GM12878 (cell line): ENCODE data around the gene CHAF1A. TPM values are rescaled to one million over a fixed set of nuclear protein-coding genes. Genes with fewer than 3 reads are reported as not detected.

Experiments
- ATAC-seq: fragments of 200-7000 bp; cut with Tn5 transposase; 3 replicates; pipeline ENCODE4 v1.9.1; 2020; ENCODE audit warnings: mild to moderate bottlenecking, moderate library complexity
- BruUV-seq: library from RNA; stranded (reverse); fragments of 400-500 nt; replicated peaks from 2 replicates; lab custom pipeline; 2021; lab: Mats Ljungman, UMichigan
- CTCF ChIA-PET: fragments of 300-600 bp; sonication (Branson Sonifier 250); formaldehyde crosslinking; extraction: SDS; loops from one replicate; lab custom pipeline; 2021; ENCODE audit warnings: inconsistent platforms; lab: Yijun Ruan, JAX
- POLR2A ChIA-PET: fragments of 350-600 bp; formaldehyde crosslinking; extraction: SDS; loops from one replicate; lab custom pipeline; 2021; ENCODE audit warnings: inconsistent platforms; lab: Charles Lee
- RAD21 ChIA-PET: fragments of 300-600 bp; sonication (Branson Sonifier 250); formaldehyde crosslinking; loops from one replicate; lab custom pipeline; 2023; ENCODE audit warnings: antibody characterized with exemption; ENCODE audit not compliant: unreplicated experiment; lab: Charles Lee
- SMC1A ChIA-PET: fragments of 300-600 bp; sonication (Branson Sonifier 250); formaldehyde crosslinking; loops from one replicate; lab custom pipeline; 2023; ENCODE audit not compliant: unreplicated experiment, uncharacterized antibody; lab: Charles Lee
- DNase-seq: peaks from one replicate; pipeline ENCODE4 v3.0.0-alpha.2; 2011; ENCODE audit warnings: low read depth, low spot score
- FAIRE-seq: peaks from 3 replicates; lab custom pipeline; 2011; peaks lifted over from hg19 to GRCh38; lab: Jason Lieb, UNC
- H2AFZ ChIP-seq: 2 replicates; pipeline ENCODE4 v1.6.0; 2011; ENCODE audit warnings: low read depth, low read length, control low read depth; ENCODE audit not compliant: control insufficient read depth
- H3K27ac ChIP-seq: 2 replicates; pipeline ENCODE4 v1.5.1; 2011; ENCODE audit warnings: control low read depth; ENCODE audit not compliant: control insufficient read depth, insufficient read depth
- H3K27me3 ChIP-seq, 2 experiments: replicated peaks in 1 of 2; 2 replicates each; pipeline versions ENCODE4 v1.6.0 to v1.6.1; 2011; ENCODE audit warnings: low read length in 1 of 2; ENCODE audit not compliant: control insufficient read depth in 2 of 2, insufficient read depth in 2 of 2
- H3K36me3 ChIP-seq, 2 experiments: 2 replicates each; pipeline ENCODE4 v1.5.1; 2011; ENCODE audit warnings: low read length in 1 of 2; ENCODE audit not compliant: control insufficient read depth in 2 of 2, insufficient read depth in 2 of 2
- H3K4me1 ChIP-seq: 2 replicates; pipeline ENCODE4 v1.6.1; 2011; ENCODE audit warnings: mild to moderate bottlenecking, low read length, moderate library complexity, mixed read lengths; ENCODE audit not compliant: control insufficient read depth, insufficient read depth
- H3K4me2 ChIP-seq: 2 replicates; pipeline ENCODE4 v1.6.0; 2011; ENCODE audit warnings: control low read depth; ENCODE audit not compliant: control insufficient read depth, insufficient read depth
- H3K4me3 ChIP-seq: fragments of 200-600 bp; sonication (generic); 2 replicates; pipeline ENCODE4 v1.5.1; 2016
- H3K79me2 ChIP-seq: 2 replicates; pipeline ENCODE4 v1.6.0; 2011; ENCODE audit warnings: low read length; ENCODE audit not compliant: control insufficient read depth, insufficient read depth
- H3K9ac ChIP-seq: 2 replicates; pipeline ENCODE4 v1.8.0; 2011; ENCODE audit warnings: low read length, control low read depth, mixed read lengths; ENCODE audit not compliant: control insufficient read depth, insufficient read depth
- H3K9me3 ChIP-seq: replicated peaks from 3 replicates; pipeline ENCODE4 v1.5.1; 2011; ENCODE audit warnings: mild to moderate bottlenecking, low read length; ENCODE audit not compliant: control insufficient read depth, insufficient read depth
- H4K20me1 ChIP-seq: 2 replicates; pipeline ENCODE4 v1.6.0; 2011; ENCODE audit not compliant: control insufficient read depth, insufficient read depth
- ETV6 ChIP-seq, 2 experiments: fragments of 450-650 bp in 1 of 2; IDR thresholded peaks in 1 of 2; conservative IDR thresholded peaks in 1 of 2; 2 replicates each; pipeline ENCODE4 v1.6.1; 2014; ENCODE audit warnings: antibody characterized with exemption in 1 of 2, borderline replicate concordance in 1 of 2, low read depth in 1 of 2, mild to moderate bottlenecking in 1 of 2, moderate library complexity in 1 of 2
- FOS ChIP-seq: IDR thresholded peaks from 3 replicates; pipeline ENCODE4 v1.6.1; 2011; ENCODE audit warnings: borderline replicate concordance; ENCODE audit not compliant: insufficient read length; ENCODE audit errors: extremely low read depth
- KDM1A ChIP-seq: fragments of 200-600 bp; sonication (generic); IDR thresholded peaks from 2 replicates; pipeline ENCODE4 v1.6.1; 2016; ENCODE audit warnings: borderline replicate concordance
- MYB ChIP-seq: fragments of 150-350 bp; IDR thresholded peaks from 2 replicates; pipeline ENCODE4 v1.6.1; 2014; ENCODE audit warnings: mild to moderate bottlenecking, low read depth, low read length, borderline replicate concordance
- RAD51 ChIP-seq: fragments of 450-650 bp; IDR thresholded peaks from 2 replicates; pipeline ENCODE4 v1.6.1; 2016; ENCODE audit warnings: moderate library complexity, mild to moderate bottlenecking, inconsistent platforms
- RUNX3 ChIP-seq: IDR thresholded peaks from 2 replicates; pipeline ENCODE4 v1.6.1; 2012; ENCODE audit warnings: low read length, inconsistent platforms
- SIX5 ChIP-seq: IDR thresholded peaks from 2 replicates; pipeline ENCODE4 v1.6.1; 2011; ENCODE audit warnings: mild to moderate bottlenecking, low read depth, low read length, moderate library complexity; ENCODE audit not compliant: severe bottlenecking
- SMARCA5 ChIP-seq: fragments of 450-650 bp; IDR thresholded peaks from 2 replicates; pipeline ENCODE4 v1.6.1; 2017; ENCODE audit warnings: mild to moderate bottlenecking
- SUPT20H ChIP-seq: IDR thresholded peaks from 2 replicates; pipeline ENCODE4 v1.6.1; 2011; ENCODE audit warnings: low read depth, mild to moderate bottlenecking, low read length, moderate library complexity, borderline replicate concordance; ENCODE audit not compliant: control insufficient read depth
- TAF1 ChIP-seq: IDR thresholded peaks from 2 replicates; pipeline ENCODE4 v1.6.1; 2011; ENCODE audit warnings: mild to moderate bottlenecking, low read depth, low read length, borderline replicate concordance
- ZBTB4 ChIP-seq: fragments of 450-650 bp; formaldehyde crosslinking; IDR thresholded peaks from 2 replicates; pipeline ENCODE4 v1.4.0; 2022; ENCODE audit warnings: mild to moderate bottlenecking, moderate library complexity
- WGBS: methylation state at CpG from one replicate; pipeline ENCODE4 v1.1.6; 2016; ENCODE audit warnings: low lambda C conversion rate; ENCODE audit not compliant: insufficient replicate concordance, insufficient coverage; ENCODE audit errors: missing lambda C conversion rate; 5-methylcytosine and 5-hydroxymethylcytosine counted together
- in situ Hi-C: fragments of 300-500 bp; cut with MboI; formaldehyde crosslinking; loops from 9 replicates; pipeline ENCODE4 v1.14.3; 2018; ENCODE audit warnings: mixed read lengths
- intact Hi-C: fragments of 100-400 bp; cut with micrococcal nuclease; formaldehyde crosslinking; loops from one replicate; pipeline ENCODE4 v1.14.2; 2022; ENCODE audit not compliant: unreplicated experiment
- polyA plus RNA-seq, 11 experiments: library from polyadenylated mRNA; depleted of rRNA in 4 of 11; unstranded in 6 of 11; stranded (reverse) in 5 of 11; fragments of >200 nt; fragmentation: Nextera tagmentation in 4 of 11; fragmentation: Illumina TruSeq in 1 of 11; extraction: Ambion mirVana in 4 of 11; extraction: Trizol in 1 of 11; gene quantifications; 1 replicate in 1 of 11; 2 replicates in 10 of 11; pipeline versions ENCODE4 v1.2.1 to v1.2.3, GENCODE V29; 2011 to 2016; ENCODE audit warnings: inconsistent platforms in 2 of 11, missing spikeins in 2 of 11, low read depth in 1 of 11
- total RNA-seq, 4 experiments: library from RNA; depleted of rRNA in 3 of 4; stranded (reverse); fragments of >200 nt in 3 of 4; fragmentation: Illumina TruSeq in 1 of 4; extraction: Trizol in 1 of 4; gene quantifications; 2 replicates each; pipeline versions ENCODE4 v1.2.1 to v1.2.3, GENCODE V29; 2013 to 2021

CHAF1A gene
- total and polyA plus RNA-seq, 10 of the 15 experiments (the other 5 are each of a cell fraction or from before 2014, with no cell fraction given) = 1.3 to 69.1 (median 34.2) TPM

DNA sequence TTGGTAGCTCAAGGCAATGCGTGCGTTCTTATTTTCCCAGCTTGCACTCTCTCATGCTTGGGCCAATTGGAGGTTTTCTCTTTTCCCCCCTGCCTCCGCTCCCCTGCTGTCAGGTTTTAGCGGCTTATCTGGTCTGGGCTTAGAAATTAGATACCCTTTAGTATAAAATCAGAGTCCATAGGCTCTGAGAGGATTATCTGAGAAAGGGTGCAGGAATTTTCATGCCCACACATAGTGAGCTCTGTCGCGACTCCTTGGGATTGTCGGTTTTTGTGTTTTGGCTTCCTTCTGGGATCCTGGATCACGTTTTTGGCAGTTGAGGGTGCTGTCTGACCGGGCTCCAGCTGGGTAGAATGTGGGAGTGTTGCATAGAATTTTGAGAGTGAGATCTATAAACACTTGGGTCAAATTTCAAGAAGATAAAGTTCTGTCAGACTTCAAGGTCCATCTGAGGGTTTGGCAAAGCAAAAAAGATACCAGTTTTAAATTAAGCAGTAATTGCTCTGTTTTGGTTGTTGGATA is 12.4 kb downstream of the CHAF1A start:
- DNase-seq (no peak), ATAC-seq (no peak), FAIRE-seq (no peak)
- CTCF ChIA-PET = interaction anchor here (0.7 to 2.4 kb wide), 4 partner anchors 38 to 729 kb away, joined by 3 to 6 read pairs (median 4); no protein-coding TSS in a partner anchor
- intact Hi-C loops (no loop called here), in situ Hi-C loops (no loop called here)
- POLR2A ChIA-PET = no interaction called here
- H3K79me2 ChIP-seq = peaks cover 6% of the 10 kb centered on the region
- no peaks in the 10 kb centered on the region for H3K4me1 ChIP-seq
- H3K36me3 ChIP-seq = peaks cover 11 to 14% of the 10 kb centered on the region in 2 experiments; a peak in 3 of 4 replicates
- no TSS peak for BruUV-seq
- no peaks in the 10 kb centered on the region for H3K9me3 ChIP-seq
- no peak overlapping the region for H3K4me2 ChIP-seq
- no peak overlapping the region for H2AFZ ChIP-seq
- H3K27me3 ChIP-seq = no peaks in the 10 kb centered on the region
- no peak overlapping the region for H3K27ac ChIP-seq
- no peaks in the 10 kb centered on the region; the same call in 1 of the 2 replicates for H4K20me1 ChIP-seq
- RAD21 ChIA-PET = no interaction called here
- WGBS = 86% methylated on average over 9 of the region's 9 CpGs
- no peak overlapping the region for H3K9ac ChIP-seq
- SMC1A ChIA-PET = interaction anchor here (0.9 to 2.0 kb wide), 2 partner anchors 10 to 39 kb away, joined by 3 to 10 read pairs; no protein-coding TSS in a partner anchor
- H3K4me3 ChIP-seq = no peak overlapping the region
- TF ChIP-seq SUPT20H (no peak), FOS (no peak), MYB (no peak), KDM1A (no peak)

- FAIRE-seq (no peak), ATAC-seq (no peak), DNase-seq (no peak)
- H4K20me1 ChIP-seq = no peaks in the 10 kb centered on the region; the same call in 1 of the 2 replicates
- H3K79me2 ChIP-seq = peaks cover 5% of the 10 kb centered on the region
- peaks cover 13 to 14% of the 10 kb centered on the region in 2 experiments; a peak in 3 of 4 replicates for H3K36me3 ChIP-seq
- CTCF ChIA-PET = interaction anchor here (1.2 to 2.4 kb wide), 4 partner anchors 11 to 149 kb away, joined by 3 to 6 read pairs (median 4); no protein-coding TSS in a partner anchor
- no TSS peak for BruUV-seq
- H3K27me3 ChIP-seq = no peaks in the 10 kb centered on the region
- H3K27ac ChIP-seq = no peak overlapping the region
- POLR2A ChIA-PET = no interaction called here
- no peaks in the 10 kb centered on the region for H3K9me3 ChIP-seq
- in situ Hi-C loops = no loop called here
- WGBS = 96% methylated on average over 10 of the region's 10 CpGs
- SMC1A ChIA-PET = interaction anchor here (0.9 to 2.0 kb wide), 2 partner anchors 10 to 39 kb away, joined by 3 to 10 read pairs; no protein-coding TSS in a partner anchor
- no peaks in the 10 kb centered on the region for H3K4me1 ChIP-seq
- H3K4me3 ChIP-seq = no peak overlapping the region
- H2AFZ ChIP-seq = no peak overlapping the region
- no peak overlapping the region for H3K9ac ChIP-seq
- RAD21 ChIA-PET = no interaction called here
- H3K4me2 ChIP-seq = no peak overlapping the region
- intact Hi-C loops = no loop called here
- TF ChIP-seq ETV6 (conservative IDR thresholded peaks at IDR 0.05 in 1 of 2, IDR thresholded peaks at IDR 0.05 in 1 of 2; ENCODE audit: borderline replicate concordance in 1 of 2, low read depth in 1 of 2) (no peak), ZBTB4 (CRISPR knock-in tag) (no peak), RUNX3 (no peak), SIX5 (no peak), TAF1 (no peak), SMARCA5 (no peak), RAD51 (no peak)
These were observed 12.9 kb downstream of the CHAF1A start for GRCh38 chr19:4415352-4415751.
